Mesenchymal stem cell (in vitro differentiated cells and primary cell): ENCODE data around the gene TBC1D2.

ENCODE experiments used
- DNase-seq: peaks from one replicate; pipeline ENCODE4 v3.0.0-alpha.2; 2013
- H2AFZ ChIP-seq: one replicate; pipeline ENCODE4 v1.6.1; 2013; ENCODE audit warnings: low read depth, mild to moderate bottlenecking, control low read depth, inconsistent platforms, low read length, moderate library complexity
- H2AK5ac ChIP-seq: 2 replicates; pipeline ENCODE4 v1.6.1; 2013; ENCODE audit warnings: low read length, moderate library complexity, mild to moderate bottlenecking, inconsistent platforms; ENCODE audit not compliant: severe bottlenecking
- H2BK120ac ChIP-seq: one replicate; pipeline ENCODE4 v1.6.1; 2013; ENCODE audit warnings: low read depth, mild to moderate bottlenecking, inconsistent platforms, low read length, moderate library complexity
- H2BK12ac ChIP-seq, 2 experiments: one replicate each; pipeline ENCODE4 v1.6.1; 2013; ENCODE audit warnings: inconsistent platforms in 2 of 2, low read length in 2 of 2, mild to moderate bottlenecking in 2 of 2, moderate library complexity in 2 of 2, control low read depth in 1 of 2
- H2BK15ac ChIP-seq: one replicate; pipeline ENCODE4 v1.6.1; 2013; ENCODE audit warnings: mild to moderate bottlenecking, low read depth, inconsistent platforms; ENCODE audit not compliant: poor library complexity, severe bottlenecking
- H2BK5ac ChIP-seq: 2 replicates; pipeline ENCODE4 v1.6.1; 2013; ENCODE audit warnings: low read depth, mild to moderate bottlenecking, low read length, control low read depth, inconsistent platforms; ENCODE audit not compliant: poor library complexity, severe bottlenecking
- H3K14ac ChIP-seq, 2 experiments: one replicate each; pipeline ENCODE4 v1.6.1; 2013; ENCODE audit warnings: inconsistent platforms in 2 of 2, low read length in 2 of 2, control low read depth in 1 of 2, mild to moderate bottlenecking in 1 of 2, moderate library complexity in 1 of 2
- H3K18ac ChIP-seq, 2 experiments: one replicate each; pipeline ENCODE4 v1.6.1; 2013; ENCODE audit warnings: inconsistent platforms in 2 of 2, low read length in 2 of 2, control low read depth in 1 of 2, low read depth in 1 of 2, mild to moderate bottlenecking in 1 of 2
- H3K23ac ChIP-seq, 2 experiments: one replicate each; pipeline ENCODE4 v1.6.1; 2013; ENCODE audit warnings: inconsistent platforms in 2 of 2, low read length in 2 of 2, mild to moderate bottlenecking in 2 of 2, moderate library complexity in 2 of 2, control low read depth in 1 of 2
- H3K27ac ChIP-seq: 2 replicates; pipeline ENCODE4 v1.5.1; 2013; ENCODE audit warnings: mild to moderate bottlenecking, moderate library complexity, low read length, control low read depth, inconsistent platforms; ENCODE audit not compliant: poor library complexity, severe bottlenecking
- H3K27me3 ChIP-seq, 2 experiments: 2 replicates each; pipeline versions ENCODE4 v1.6.1 to v1.7.0; 2013; ENCODE audit warnings: low read length in 2 of 2, mild to moderate bottlenecking in 2 of 2, moderate library complexity in 2 of 2, control low read depth in 1 of 2, inconsistent platforms in 1 of 2; ENCODE audit not compliant: control insufficient read depth in 1 of 2, insufficient read depth in 1 of 2
- H3K36me3 ChIP-seq, 2 experiments: 2 replicates each; pipeline versions ENCODE4 v1.6.1 to v1.7.0; 2013; ENCODE audit warnings: low read length in 2 of 2, control low read depth in 1 of 2, inconsistent platforms in 1 of 2, low read depth in 1 of 2, mild to moderate bottlenecking in 1 of 2; ENCODE audit not compliant: insufficient read depth in 2 of 2, control insufficient read depth in 1 of 2
- H3K4ac ChIP-seq, 2 experiments: one replicate each; pipeline ENCODE4 v1.6.1; 2013; ENCODE audit warnings: inconsistent platforms in 2 of 2, low read length in 2 of 2, mild to moderate bottlenecking in 2 of 2, moderate library complexity in 2 of 2, control low read depth in 1 of 2, low read depth in 1 of 2
- H3K4me1 ChIP-seq: 2 replicates; pipeline ENCODE4 v1.6.1; 2013; ENCODE audit warnings: low read depth, low read length, control low read depth; ENCODE audit not compliant: control insufficient read depth, insufficient read depth
- H3K4me2 ChIP-seq: 2 replicates; pipeline ENCODE4 v1.6.1; 2013; ENCODE audit warnings: low read length, mild to moderate bottlenecking, inconsistent platforms; ENCODE audit not compliant: poor library complexity, severe bottlenecking
- H3K4me3 ChIP-seq, 2 experiments: 2 replicates each; pipeline versions ENCODE4 v1.5.1 to v1.7.0; 2013; ENCODE audit warnings: low read length in 2 of 2, mild to moderate bottlenecking in 2 of 2, control low read depth in 1 of 2, low read depth in 1 of 2; ENCODE audit not compliant: insufficient read depth in 1 of 2
- H3K79me1 ChIP-seq: replicated peaks from 2 replicates; pipeline ENCODE4 v1.6.1; 2013; ENCODE audit warnings: mild to moderate bottlenecking, control low read depth, low read length, inconsistent platforms; ENCODE audit not compliant: poor library complexity, severe bottlenecking
- H3K9ac ChIP-seq: 2 replicates; pipeline ENCODE4 v1.7.0; 2013; ENCODE audit warnings: mild to moderate bottlenecking, low read length, moderate library complexity
- H3K9me3 ChIP-seq: 2 replicates; pipeline ENCODE4 v1.7.0; 2013; ENCODE audit warnings: mild to moderate bottlenecking, low read length; ENCODE audit not compliant: control insufficient read depth
- H4K8ac ChIP-seq: one replicate; pipeline ENCODE4 v1.6.1; 2013; ENCODE audit warnings: inconsistent platforms, mild to moderate bottlenecking, low read length, moderate library complexity
- H4K91ac ChIP-seq: one replicate; pipeline ENCODE4 v1.6.1; 2013; ENCODE audit warnings: mild to moderate bottlenecking, low read length, inconsistent platforms
- WGBS: methylation state at CpG from one replicate; pipeline ENCODE4 v1.1.7; 2013; ENCODE audit warnings: mixed read lengths; 5-methylcytosine and 5-hydroxymethylcytosine counted together

Gene TBC1D2

GRCh38 chr9:98191181-98191608 is 64.3 kb downstream of the TBC1D2 start:
- Histone ChIP-seq H3K79me1 (no peaks in the 10 kb centered on the region), H2AFZ (no peak overlapping the region)
- WGBS: 65% methylated on average over 5 of the region's 5 CpGs

DNA sequence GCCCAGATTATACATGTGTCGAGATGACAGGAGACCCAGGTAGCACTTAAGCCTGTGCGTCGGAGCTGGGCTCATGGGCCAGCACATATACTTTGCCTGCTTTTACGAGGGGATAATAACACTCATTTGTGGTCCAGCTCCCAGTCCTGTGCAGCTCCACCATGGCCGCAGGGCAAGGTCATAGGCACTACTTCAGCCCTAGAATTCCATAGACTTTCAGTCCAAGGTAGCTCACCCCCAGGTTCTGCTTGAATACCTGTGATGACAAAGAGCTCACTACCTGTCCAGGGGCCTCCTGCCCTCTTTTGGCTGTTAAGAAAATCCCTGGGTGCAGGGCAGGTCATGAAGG is 64.7 kb downstream of the TBC1D2 start:
- Histone ChIP-seq H3K27ac (no peak overlapping the region), H3K9me3 (no peaks in the 10 kb centered on the region), H3K36me3 (peaks cover 0 to 3% of the 10 kb centered on the region in 2 experiments), H3K4ac (no peak overlapping the region), H2BK5ac (no peak overlapping the region), H4K91ac (no peak overlapping the region), H3K23ac (peak overlapping the region in 1 of 2 experiments; percentile 43), H2BK120ac (no peak overlapping the region), H2AFZ (no peak overlapping the region), H3K79me1 (no peaks in the 10 kb centered on the region), H2AK5ac (no peak overlapping the region), H4K8ac (no peak overlapping the region), H3K4me1 (peaks cover 10% of the 10 kb centered on the region), H3K9ac (no peak overlapping the region), H3K4me2 (no peak overlapping the region), H3K14ac (no peak overlapping the region), H2BK15ac (no peak overlapping the region), H3K27me3 (peaks cover 5 to 27% of the 10 kb centered on the region in 2 experiments), H3K4me3 (no peak overlapping the region), H2BK12ac (no peak overlapping the region), H3K18ac (no peak overlapping the region)
- no peak for DNase-seq
- WGBS: 63% methylated on average over 5 of the region's 5 CpGs

More at GRCh38 chr9:98191181-98191608, 64.3 kb downstream of the TBC1D2 start:
- no peak overlapping the region for H3K23ac ChIP-seq
- H3K4me2 ChIP-seq: no peak overlapping the region
- peaks cover 0 to 3% of the 10 kb centered on the region in 2 experiments for H3K36me3 ChIP-seq
- no peak overlapping the region for H4K91ac ChIP-seq
- DNase-seq: no peak
- no peaks in the 10 kb centered on the region for H3K9me3 ChIP-seq
- no peak overlapping the region for H3K9ac ChIP-seq
- H2BK5ac ChIP-seq: no peak overlapping the region
- no peak overlapping the region for H3K4ac ChIP-seq
- H4K8ac ChIP-seq: no peak overlapping the region
- H3K4me1 ChIP-seq: peaks cover 10% of the 10 kb centered on the region
- no peak overlapping the region for H3K27ac ChIP-seq
- no peak overlapping the region for H2BK120ac ChIP-seq
- no peak overlapping the region for H2BK15ac ChIP-seq
- no peak overlapping the region for H3K18ac ChIP-seq
- no peak overlapping the region for H2BK12ac ChIP-seq
- peaks cover 5 to 27% of the 10 kb centered on the region in 2 experiments for H3K27me3 ChIP-seq
- H3K14ac ChIP-seq: no peak overlapping the region
- no peak overlapping the region for H2AK5ac ChIP-seq
- H3K4me3 ChIP-seq: no peak overlapping the region

- 90% methylated on average over 5 of the region's 6 CpGs for WGBS
- no peak overlapping the region for H3K4me2 ChIP-seq
- no peak for DNase-seq
- H3K36me3 ChIP-seq: peaks cover 0 to 3% of the 10 kb centered on the region in 2 experiments
- no peak overlapping the region for H4K91ac ChIP-seq
- no peaks in the 10 kb centered on the region for H3K79me1 ChIP-seq
- H3K9me3 ChIP-seq: no peaks in the 10 kb centered on the region
- H2BK120ac ChIP-seq: no peak overlapping the region
- H3K9ac ChIP-seq: no peak overlapping the region
- peaks cover 11% of the 10 kb centered on the region for H3K4me1 ChIP-seq
- H2BK5ac ChIP-seq: no peak overlapping the region
- no peak overlapping the region for H2AFZ ChIP-seq
- H4K8ac ChIP-seq: no peak overlapping the region
- no peak overlapping the region for H2BK12ac ChIP-seq
- H3K23ac ChIP-seq: no peak overlapping the region
- no peak overlapping the region for H3K14ac ChIP-seq
- H3K4me3 ChIP-seq: no peak overlapping the region
- H2BK15ac ChIP-seq: no peak overlapping the region
- H3K18ac ChIP-seq: no peak overlapping the region
- peaks cover 5 to 27% of the 10 kb centered on the region in 2 experiments for H3K27me3 ChIP-seq
- no peak overlapping the region for H3K27ac ChIP-seq
- no peak overlapping the region for H2AK5ac ChIP-seq
- no peak overlapping the region for H3K4ac ChIP-seq
Measured at GRCh38 chr9:98189412-98189811, 66.0 kb downstream of the TBC1D2 start.

DNA sequence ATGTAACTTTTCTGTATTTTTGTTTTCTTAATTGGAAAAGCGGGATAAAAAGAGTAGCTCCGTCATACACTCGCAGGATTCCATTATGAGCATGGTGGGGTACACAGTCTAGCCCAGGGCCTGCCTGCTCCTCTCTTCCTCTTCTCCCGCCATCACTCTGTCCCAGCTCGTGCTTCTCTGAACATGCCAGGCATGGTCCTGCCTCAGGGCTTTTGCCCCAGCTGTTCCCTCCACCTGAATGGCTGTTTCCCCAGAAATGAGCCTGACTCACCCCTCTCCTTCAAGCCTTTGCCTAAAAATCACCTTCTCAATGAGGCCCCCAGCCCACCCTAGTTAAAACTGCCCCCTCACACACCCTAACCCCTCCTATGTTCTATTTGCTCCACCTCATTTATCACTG is 67.5 kb downstream of the TBC1D2 start:
- no peak overlapping the region for H3K9ac ChIP-seq
- no peak overlapping the region for H2BK15ac ChIP-seq
- no peak overlapping the region for H2BK120ac ChIP-seq
- H2AK5ac ChIP-seq: no peak overlapping the region
- no peak overlapping the region for H3K18ac ChIP-seq
- no peak overlapping the region for H3K4me2 ChIP-seq
- peaks cover 11% of the 10 kb centered on the region for H3K4me1 ChIP-seq
- WGBS: 93% methylated on average over 5 of the region's 5 CpGs
- H2AFZ ChIP-seq: no peak overlapping the region
- peaks cover 0 to 3% of the 10 kb centered on the region in 2 experiments for H3K36me3 ChIP-seq
- H3K27me3 ChIP-seq: peaks cover 5 to 27% of the 10 kb centered on the region in 2 experiments
- no peak for DNase-seq
- no peak overlapping the region for H4K91ac ChIP-seq
- H3K79me1 ChIP-seq: no peaks in the 10 kb centered on the region
- no peak overlapping the region for H3K27ac ChIP-seq
- no peak overlapping the region for H2BK12ac ChIP-seq
- no peak overlapping the region for H3K14ac ChIP-seq
- H4K8ac ChIP-seq: no peak overlapping the region
- no peak overlapping the region for H3K4me3 ChIP-seq
- H2BK5ac ChIP-seq: no peak overlapping the region
- no peak overlapping the region for H3K4ac ChIP-seq
- no peak overlapping the region for H3K23ac ChIP-seq
- H3K9me3 ChIP-seq: no peaks in the 10 kb centered on the region
